ENCODE measurements around the gene FMNL2. TPM values are rescaled to one million over a fixed set of nuclear protein-coding genes. Genes with fewer than 3 reads are reported as not detected.

FMNL2 gene
- total RNA-seq, 1 donor from 2014 or later = 34.3 TPM

DNA sequence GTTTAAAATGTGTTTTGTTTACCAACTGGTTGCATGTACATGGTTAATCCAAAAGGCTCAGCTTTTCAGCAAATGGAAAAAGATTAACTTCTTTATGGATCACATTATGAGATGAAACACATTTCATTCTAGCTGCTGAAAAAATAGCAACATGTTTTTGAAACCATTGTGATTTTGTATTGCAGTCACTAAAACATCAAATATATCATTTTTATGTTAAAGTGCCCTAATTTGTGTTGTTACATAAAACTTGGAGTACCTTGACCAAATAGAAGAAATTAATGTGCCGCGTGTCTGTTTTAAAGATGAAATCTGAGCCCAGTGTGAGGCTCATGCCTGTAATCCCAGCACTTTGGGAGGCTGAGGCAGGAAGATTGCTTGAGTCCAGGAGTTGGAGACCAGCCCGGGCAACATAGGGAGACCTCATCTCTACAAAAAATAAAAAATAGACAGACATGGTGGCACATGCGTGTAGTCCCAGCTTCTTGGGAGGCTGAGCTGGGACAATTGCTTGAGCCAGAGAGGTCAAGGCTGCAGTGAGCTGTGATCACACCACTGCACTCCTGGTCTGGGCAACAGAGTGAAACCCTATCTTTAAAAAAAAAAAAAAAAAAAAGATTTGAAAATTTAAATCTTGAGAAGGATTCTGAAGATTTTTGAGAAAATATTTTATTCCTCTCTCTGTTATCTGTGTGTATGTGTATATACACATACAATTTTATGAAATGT lies 96.6 kb downstream of the FMNL2 start:
- H3K27ac Mint-ChIP-seq (ENCODE audit: unreplicated experiment) = no peak overlapping the region
- H3K79me2 ChIP-seq (ENCODE audit: insufficient read depth, low read length) = peaks cover 65% of the 10 kb centered on the region
- H4K20me1 ChIP-seq (ENCODE audit: insufficient read depth, low read length) = peaks cover 11% of the 10 kb centered on the region
- no peak overlapping the region for H3K4me2 ChIP-seq (ENCODE audit: low read length)
- no peaks in the 10 kb centered on the region for H3K36me3 Mint-ChIP-seq (ENCODE audit: low read depth, unreplicated experiment)
- H3K4me3 Mint-ChIP-seq (ENCODE audit: unreplicated experiment) = no peak overlapping the region
- FAIRE-seq (no peak), DNase-seq (ENCODE audit: low read depth) (no peak)
- TF ChIP-seq, protein P1, sequence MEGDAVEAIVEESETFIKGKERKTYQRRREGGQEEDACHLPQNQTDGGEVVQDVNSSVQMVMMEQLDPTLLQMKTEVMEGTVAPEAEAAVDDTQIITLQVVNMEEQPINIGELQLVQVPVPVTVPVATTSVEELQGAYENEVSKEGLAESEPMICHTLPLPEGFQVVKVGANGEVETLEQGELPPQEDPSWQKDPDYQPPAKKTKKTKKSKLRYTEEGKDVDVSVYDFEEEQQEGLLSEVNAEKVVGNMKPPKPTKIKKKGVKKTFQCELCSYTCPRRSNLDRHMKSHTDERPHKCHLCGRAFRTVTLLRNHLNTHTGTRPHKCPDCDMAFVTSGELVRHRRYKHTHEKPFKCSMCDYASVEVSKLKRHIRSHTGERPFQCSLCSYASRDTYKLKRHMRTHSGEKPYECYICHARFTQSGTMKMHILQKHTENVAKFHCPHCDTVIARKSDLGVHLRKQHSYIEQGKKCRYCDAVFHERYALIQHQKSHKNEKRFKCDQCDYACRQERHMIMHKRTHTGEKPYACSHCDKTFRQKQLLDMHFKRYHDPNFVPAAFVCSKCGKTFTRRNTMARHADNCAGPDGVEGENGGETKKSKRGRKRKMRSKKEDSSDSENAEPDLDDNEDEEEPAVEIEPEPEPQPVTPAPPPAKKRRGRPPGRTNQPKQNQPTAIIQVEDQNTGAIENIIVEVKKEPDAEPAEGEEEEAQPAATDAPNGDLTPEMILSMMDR (IDR thresholded peaks at IDR 0.05; ENCODE audit: insufficient read depth, low read depth, low read length) = no peak
- no peak for TF ChIP-seq EZH2 (IDR thresholded peaks at IDR 0.05; ENCODE audit: insufficient read depth, low read length)
- no peaks in the 10 kb centered on the region for H3K27me3 Mint-ChIP-seq (ENCODE audit: low read depth, unreplicated experiment)
- no peak overlapping the region for H3K27ac ChIP-seq (ENCODE audit: low read depth, low read length)
- H2AFZ ChIP-seq (ENCODE audit: low read depth, low read length) = no peak overlapping the region
- peaks cover 4% of the 10 kb centered on the region for H3K4me1 ChIP-seq (ENCODE audit: insufficient read depth, low read length)
- no peak overlapping the region for H3K9ac ChIP-seq (ENCODE audit: low read length)
- peaks cover 31% of the 10 kb centered on the region for H3K4me1 Mint-ChIP-seq (ENCODE audit: low read depth, unreplicated experiment)
- H3K27me3 ChIP-seq (ENCODE audit: insufficient read depth, low read length) = no peaks in the 10 kb centered on the region
- no peaks in the 10 kb centered on the region for H3K36me3 ChIP-seq (ENCODE audit: insufficient read depth, low read length)
- no peaks in the 10 kb centered on the region for H3K9me3 ChIP-seq (ENCODE audit: insufficient read depth, low read depth, low read length)
- no peak overlapping the region for H3K4me3 ChIP-seq (ENCODE audit: insufficient read depth, low read depth, low read length)
- no peaks in the 10 kb centered on the region for H3K9me3 Mint-ChIP-seq (ENCODE audit: unreplicated experiment)

DNA sequence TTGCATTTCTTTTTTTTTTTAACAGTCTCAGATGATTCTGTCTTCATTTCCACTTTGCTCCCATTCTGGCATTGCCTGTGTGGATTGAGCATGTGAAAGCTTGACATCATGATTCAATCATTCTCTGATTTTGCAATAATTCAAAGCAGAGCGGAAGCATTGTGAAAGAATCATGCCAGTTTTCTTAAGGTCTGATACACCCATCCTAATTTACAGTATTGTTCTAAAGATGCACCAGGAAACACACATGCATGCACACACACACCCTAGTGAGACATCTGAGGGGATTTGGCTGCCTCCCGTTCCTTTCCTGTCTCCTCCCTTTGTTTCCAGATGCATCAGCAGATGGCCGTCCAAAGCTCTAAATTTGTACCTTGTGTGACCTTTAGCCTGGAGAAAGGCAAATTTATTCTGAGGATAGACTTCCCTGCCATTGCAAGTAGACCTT lies 97.3 kb downstream of the FMNL2 start:
- Mint-ChIP-seq H3K9me3 (ENCODE audit: unreplicated experiment) (no peaks in the 10 kb centered on the region), H3K36me3 (ENCODE audit: low read depth, unreplicated experiment) (no peaks in the 10 kb centered on the region), H3K27ac (ENCODE audit: unreplicated experiment) (no peak overlapping the region), H3K27me3 (ENCODE audit: low read depth, unreplicated experiment) (no peaks in the 10 kb centered on the region), H3K4me3 (ENCODE audit: unreplicated experiment) (no peak overlapping the region), H3K4me1 (ENCODE audit: low read depth, unreplicated experiment) (peaks cover 28% of the 10 kb centered on the region)
- Histone ChIP-seq H3K4me2 (ENCODE audit: low read length) (no peak overlapping the region), H3K9ac (ENCODE audit: low read length) (no peak overlapping the region), H4K20me1 (ENCODE audit: insufficient read depth, low read length) (peaks cover 11% of the 10 kb centered on the region), H3K79me2 (ENCODE audit: insufficient read depth, low read length) (peaks cover 61% of the 10 kb centered on the region), H3K27me3 (ENCODE audit: insufficient read depth, low read length) (no peaks in the 10 kb centered on the region), H2AFZ (ENCODE audit: low read depth, low read length) (no peak overlapping the region), H3K27ac (ENCODE audit: low read depth, low read length) (no peak overlapping the region), H3K4me1 (ENCODE audit: insufficient read depth, low read length) (no peaks in the 10 kb centered on the region), H3K36me3 (ENCODE audit: insufficient read depth, low read length) (no peaks in the 10 kb centered on the region), H3K4me3 (ENCODE audit: insufficient read depth, low read depth, low read length) (no peak overlapping the region), H3K9me3 (ENCODE audit: insufficient read depth, low read depth, low read length) (no peaks in the 10 kb centered on the region)
- FAIRE-seq (no peak), DNase-seq (ENCODE audit: low read depth) (peak; percentile 49)
- TF ChIP-seq EZH2 (IDR thresholded peaks at IDR 0.05; ENCODE audit: insufficient read depth, low read length) = no peak
- TF ChIP-seq, protein P1 (IDR thresholded peaks at IDR 0.05; ENCODE audit: insufficient read depth, low read depth, low read length) = no peak

DNA sequence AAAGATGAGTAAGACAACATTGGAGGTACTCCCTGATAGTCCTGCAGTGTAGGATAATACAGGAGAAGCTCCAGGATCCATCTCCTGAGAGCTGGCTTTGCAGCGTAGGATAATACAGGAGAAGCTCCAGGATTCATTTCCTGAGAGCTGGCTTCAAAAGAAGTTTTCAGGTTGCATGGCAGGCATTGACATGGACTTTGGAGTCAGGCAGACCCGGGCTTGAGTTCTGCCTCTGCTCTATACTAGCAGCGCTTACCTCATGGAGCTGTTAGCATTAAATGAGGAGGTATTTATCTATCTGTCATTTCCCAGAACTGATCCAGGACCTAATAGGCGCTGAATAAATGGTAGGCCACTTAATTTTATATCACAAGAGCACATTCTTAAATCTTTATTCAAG lies 97.8 kb downstream of the FMNL2 start:
- no peak overlapping the region for H3K4me2 ChIP-seq (ENCODE audit: low read length)
- H3K9me3 ChIP-seq (ENCODE audit: insufficient read depth, low read depth, low read length) = no peaks in the 10 kb centered on the region
- FAIRE-seq (no peak), DNase-seq (ENCODE audit: low read depth) (no peak)
- peak overlapping the region; percentile 21 for H3K27ac Mint-ChIP-seq (ENCODE audit: unreplicated experiment)
- H2AFZ ChIP-seq (ENCODE audit: low read depth, low read length) = no peak overlapping the region
- H3K9me3 Mint-ChIP-seq (ENCODE audit: unreplicated experiment) = no peaks in the 10 kb centered on the region
- no peak overlapping the region for H3K4me3 ChIP-seq (ENCODE audit: insufficient read depth, low read depth, low read length)
- peaks cover 11% of the 10 kb centered on the region for H4K20me1 ChIP-seq (ENCODE audit: insufficient read depth, low read length)
- peaks cover 28% of the 10 kb centered on the region for H3K4me1 Mint-ChIP-seq (ENCODE audit: low read depth, unreplicated experiment)
- no peaks in the 10 kb centered on the region for H3K36me3 Mint-ChIP-seq (ENCODE audit: low read depth, unreplicated experiment)
- H3K27ac ChIP-seq (ENCODE audit: low read depth, low read length) = no peak overlapping the region
- H3K36me3 ChIP-seq (ENCODE audit: insufficient read depth, low read length) = no peaks in the 10 kb centered on the region
- TF ChIP-seq, protein P1 (IDR thresholded peaks at IDR 0.05; ENCODE audit: insufficient read depth, low read depth, low read length) = no peak
- no peak for TF ChIP-seq EZH2 (IDR thresholded peaks at IDR 0.05; ENCODE audit: insufficient read depth, low read length)
- H3K4me1 ChIP-seq (ENCODE audit: insufficient read depth, low read length) = no peaks in the 10 kb centered on the region
- peaks cover 63% of the 10 kb centered on the region for H3K79me2 ChIP-seq (ENCODE audit: insufficient read depth, low read length)
- no peak overlapping the region for H3K4me3 Mint-ChIP-seq (ENCODE audit: unreplicated experiment)
- H3K9ac ChIP-seq (ENCODE audit: low read length) = no peak overlapping the region
- H3K27me3 Mint-ChIP-seq (ENCODE audit: low read depth, unreplicated experiment) = no peaks in the 10 kb centered on the region
- H3K27me3 ChIP-seq (ENCODE audit: insufficient read depth, low read length) = no peaks in the 10 kb centered on the region

Measured in astrocyte (in vitro differentiated cells and primary cell).